Upper lobe of left lung (tissue), 4 donors: ENCODE data around the gene CCDC112.

ENCODE experiments used
- CTCF ChIP-seq, 6 experiments: fragments of 450-650 bp in 4 of 6; fragments of 200-600 bp in 2 of 6; sonication (generic) in 2 of 6; IDR thresholded peaks; one replicate each; pipeline ENCODE4 v1.5.1; 2016 to 2019; ENCODE audit warnings: antibody characterized with exemption in 6 of 6
- EP300 ChIP-seq, 4 donors: sonication (generic); formaldehyde crosslinking; IDR thresholded peaks; one replicate each; pipeline ENCODE4 v1.5.1; 2017; ENCODE audit warnings: antibody characterized with exemption in 4 of 4, control low read depth in 2 of 4
- POLR2A ChIP-seq, 4 donors: fragments of 450-650 bp; IDR thresholded peaks; one replicate each; pipeline ENCODE4 v1.5.1; 2016 to 2017; ENCODE audit warnings: antibody characterized with exemption in 4 of 4, mild to moderate bottlenecking in 2 of 4
- POLR2AphosphoS5 ChIP-seq, 2 donors: sonication (generic); formaldehyde crosslinking; IDR thresholded peaks; one replicate each; pipeline ENCODE4 v1.5.1; 2017; ENCODE audit warnings: antibody characterized with exemption in 2 of 2

- TF ChIP-seq POLR2AphosphoS5 (IDR thresholded peaks at IDR 0.05) = no peak
- no peak for TF ChIP-seq CTCF (IDR thresholded peaks at IDR 0.05)
- no peak for TF ChIP-seq EP300 (IDR thresholded peaks at IDR 0.05)
- no peak for TF ChIP-seq POLR2A (IDR thresholded peaks at IDR 0.05)
Observed at GRCh38 chr5:115274584-115274983, 21.9 kb downstream of the CCDC112 start.
